GM12873 (cell line): Measurements from ENCODE around the gene KCNIP3.

Experiments
- TF ChIP-seq, protein P1 (sequence below): IDR thresholded peaks from 2 replicates; pipeline ENCODE4 v1.5.1; 2012; ENCODE audit warnings: low read depth, mild to moderate bottlenecking, moderate library complexity, low read length, control low read depth; ENCODE audit not compliant: insufficient read depth; ENCODE audit errors: missing control alignments

The KCNIP3 gene

DNA sequence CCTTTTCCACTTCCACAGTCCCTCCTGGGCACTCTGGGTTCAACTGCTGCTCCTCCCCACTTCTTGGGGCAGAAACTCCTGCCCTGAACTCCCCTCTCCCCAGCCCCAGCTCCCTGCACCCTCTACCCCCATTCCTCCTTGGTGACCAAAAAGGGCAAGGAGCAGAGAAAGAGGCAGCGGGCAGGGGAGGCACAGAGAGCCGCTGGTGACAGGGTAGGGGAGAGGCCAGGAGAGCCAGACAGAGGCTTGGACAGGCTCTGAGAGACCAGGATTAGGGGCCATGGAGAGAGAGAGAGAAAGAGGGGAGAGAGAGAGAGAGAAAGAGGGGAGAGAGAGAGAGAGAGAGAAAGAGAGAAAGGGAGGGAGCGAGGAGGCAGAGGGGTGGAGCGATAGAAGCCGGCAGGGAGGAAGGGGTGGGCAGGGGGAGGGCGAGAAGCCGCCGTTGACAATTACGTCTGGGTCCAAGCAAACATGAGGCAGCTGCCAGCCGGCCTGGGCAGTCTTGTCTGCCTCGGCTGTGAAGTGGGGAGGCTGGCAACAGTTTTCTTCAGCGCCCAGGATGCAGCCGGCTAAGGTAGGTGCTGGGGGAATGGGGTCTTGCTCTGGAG lies at the start of gene KCNIP3:
Gene KCNIP3 (plus strand): TSS at position 468 of the 608 bp plus-strand sequence. CDS start 92 bp downstream, at position 560.
- TF ChIP-seq, protein P1, sequence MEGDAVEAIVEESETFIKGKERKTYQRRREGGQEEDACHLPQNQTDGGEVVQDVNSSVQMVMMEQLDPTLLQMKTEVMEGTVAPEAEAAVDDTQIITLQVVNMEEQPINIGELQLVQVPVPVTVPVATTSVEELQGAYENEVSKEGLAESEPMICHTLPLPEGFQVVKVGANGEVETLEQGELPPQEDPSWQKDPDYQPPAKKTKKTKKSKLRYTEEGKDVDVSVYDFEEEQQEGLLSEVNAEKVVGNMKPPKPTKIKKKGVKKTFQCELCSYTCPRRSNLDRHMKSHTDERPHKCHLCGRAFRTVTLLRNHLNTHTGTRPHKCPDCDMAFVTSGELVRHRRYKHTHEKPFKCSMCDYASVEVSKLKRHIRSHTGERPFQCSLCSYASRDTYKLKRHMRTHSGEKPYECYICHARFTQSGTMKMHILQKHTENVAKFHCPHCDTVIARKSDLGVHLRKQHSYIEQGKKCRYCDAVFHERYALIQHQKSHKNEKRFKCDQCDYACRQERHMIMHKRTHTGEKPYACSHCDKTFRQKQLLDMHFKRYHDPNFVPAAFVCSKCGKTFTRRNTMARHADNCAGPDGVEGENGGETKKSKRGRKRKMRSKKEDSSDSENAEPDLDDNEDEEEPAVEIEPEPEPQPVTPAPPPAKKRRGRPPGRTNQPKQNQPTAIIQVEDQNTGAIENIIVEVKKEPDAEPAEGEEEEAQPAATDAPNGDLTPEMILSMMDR = no peak

DNA sequence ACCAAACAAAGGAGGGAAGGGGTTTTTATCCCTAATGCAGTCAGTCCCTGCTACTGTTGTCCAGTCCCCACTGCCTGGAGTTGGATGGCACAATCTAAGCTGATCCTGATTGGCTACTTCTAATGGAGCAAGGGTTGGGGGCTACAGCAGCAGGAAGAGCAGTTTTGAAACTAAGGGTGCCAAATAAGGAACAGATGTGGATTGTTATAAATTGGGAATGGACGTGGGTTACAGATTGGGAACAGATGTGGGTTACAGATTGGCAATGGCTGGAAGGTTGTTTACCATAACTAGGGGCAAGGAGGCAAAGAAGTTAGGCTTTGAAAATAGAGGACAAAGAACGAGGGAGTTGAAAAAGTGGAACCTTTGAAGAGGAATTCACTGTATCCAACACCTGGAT lies 38.9 kb upstream of the KCNIP3 start:
- TF ChIP-seq, protein P1 = no peak

DNA sequence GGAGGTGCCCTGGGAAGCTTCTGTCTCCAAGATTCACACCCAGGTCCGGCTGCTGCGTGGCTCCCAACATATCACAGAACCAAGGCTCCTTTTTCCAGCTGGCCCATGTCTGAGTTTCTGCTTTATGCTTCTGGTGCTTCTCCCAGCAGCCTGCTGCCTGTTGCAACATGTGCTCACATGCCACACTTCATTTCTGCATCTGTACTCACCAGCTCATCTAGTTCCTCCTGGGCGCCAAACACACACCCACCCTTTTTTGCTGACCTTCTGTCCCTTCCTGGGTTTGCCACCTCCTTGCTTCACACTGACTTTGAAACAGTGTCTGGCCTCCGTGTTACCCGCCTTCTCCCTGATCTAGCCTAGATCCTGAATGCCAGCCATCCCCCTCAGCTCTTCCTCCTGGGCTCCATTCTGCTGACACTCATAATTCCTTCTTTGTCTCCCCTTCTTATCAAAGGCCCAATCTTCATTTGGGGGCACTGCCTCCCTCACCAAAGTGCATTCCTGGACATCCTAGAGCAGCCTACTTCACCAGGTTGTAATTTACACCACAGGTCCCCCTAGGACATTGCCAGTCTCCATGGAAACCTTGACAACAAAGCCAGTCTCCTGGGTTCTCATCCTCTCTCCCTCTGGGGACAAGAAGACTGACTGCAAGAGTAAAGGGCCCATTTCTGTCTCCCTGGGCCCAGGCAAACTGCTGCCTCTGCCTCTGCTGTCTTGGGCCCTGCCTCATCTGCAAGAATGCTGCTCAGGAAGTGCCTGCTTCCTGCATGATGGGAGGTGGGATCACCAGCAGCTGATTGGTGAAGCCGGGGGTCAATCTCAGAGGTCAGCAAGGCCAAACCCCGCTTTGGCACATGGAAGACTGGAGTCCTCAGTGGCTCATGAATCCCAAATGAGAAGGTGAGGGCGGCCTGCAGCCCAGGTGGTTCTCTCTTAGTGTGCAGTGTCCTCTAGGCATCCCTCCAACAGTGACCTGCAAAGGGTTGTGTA lies 36.8 kb upstream of the KCNIP3 start:
- TF ChIP-seq, protein P1 = no peak

DNA sequence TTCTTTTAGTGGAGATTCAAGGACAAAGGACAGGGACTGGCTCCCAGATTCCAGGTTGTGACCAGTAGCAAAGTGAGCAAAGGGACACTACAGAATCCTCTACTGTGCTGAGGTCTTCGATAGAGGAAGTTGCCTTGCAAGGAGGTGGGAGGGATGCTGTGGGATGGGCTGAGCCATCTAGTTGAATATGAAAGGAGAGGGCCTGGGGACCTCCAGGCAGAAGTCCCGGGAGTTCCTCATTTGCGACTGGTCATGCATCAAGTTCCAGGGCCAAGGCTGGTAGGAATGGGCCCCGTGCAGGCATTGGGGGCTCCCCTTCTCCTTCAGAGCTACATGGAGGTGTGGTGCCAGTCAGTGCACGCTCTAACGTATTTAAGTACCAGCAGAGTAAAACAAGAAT lies 35.5 kb upstream of the KCNIP3 start:
- TF ChIP-seq, protein P1 = no peak

DNA sequence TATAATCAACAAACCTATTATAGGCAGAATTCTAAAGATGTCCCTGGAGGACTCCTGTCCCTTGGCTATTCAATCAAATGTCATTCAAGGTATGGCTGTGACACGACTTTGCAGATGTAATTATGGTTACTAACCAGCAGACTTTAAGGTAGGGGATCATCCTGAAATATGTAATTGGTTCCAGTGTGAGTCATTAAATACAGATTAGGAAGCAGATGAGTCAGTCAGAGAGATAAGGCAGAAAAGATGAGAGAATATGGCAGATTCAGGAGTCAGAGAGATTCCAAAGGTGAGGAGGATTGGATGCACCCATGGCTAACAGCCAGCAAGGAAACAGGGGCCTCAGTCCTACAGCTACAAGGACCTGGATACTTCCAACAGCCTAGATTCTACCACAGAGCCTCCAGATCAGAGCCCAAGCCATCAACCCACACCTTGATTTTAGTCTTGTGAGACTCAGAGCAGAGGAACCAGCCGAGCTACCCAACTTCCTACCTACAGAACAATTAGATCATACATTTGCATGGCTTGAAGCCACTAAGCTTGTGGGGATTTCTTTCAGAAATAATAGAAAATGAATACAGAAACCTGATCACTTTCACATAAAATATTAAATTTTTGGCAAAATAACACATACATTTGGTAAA lies 34.1 kb upstream of the KCNIP3 start:
- TF ChIP-seq, protein P1 = no peak

DNA sequence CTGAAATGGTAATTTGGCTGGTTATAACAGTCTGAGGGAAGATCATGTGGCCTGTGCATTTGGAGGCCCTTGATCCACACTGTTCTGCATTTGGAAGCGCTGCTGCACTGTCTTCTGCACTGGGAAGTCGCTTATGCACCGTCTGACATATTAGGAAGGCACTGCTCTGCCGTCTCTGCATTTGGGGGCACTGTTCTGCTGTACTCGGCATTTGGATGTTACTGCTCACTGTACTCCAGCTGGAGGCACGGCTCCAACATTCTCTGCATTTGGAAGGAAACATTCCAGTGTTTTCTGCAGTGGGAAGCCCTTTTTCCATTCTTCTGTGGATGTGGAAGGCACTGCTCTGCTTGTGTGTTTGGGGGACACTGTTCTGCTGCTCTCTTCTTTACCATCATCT lies 32.5 kb upstream of the KCNIP3 start:
- TF ChIP-seq, protein P1 = no peak

DNA sequence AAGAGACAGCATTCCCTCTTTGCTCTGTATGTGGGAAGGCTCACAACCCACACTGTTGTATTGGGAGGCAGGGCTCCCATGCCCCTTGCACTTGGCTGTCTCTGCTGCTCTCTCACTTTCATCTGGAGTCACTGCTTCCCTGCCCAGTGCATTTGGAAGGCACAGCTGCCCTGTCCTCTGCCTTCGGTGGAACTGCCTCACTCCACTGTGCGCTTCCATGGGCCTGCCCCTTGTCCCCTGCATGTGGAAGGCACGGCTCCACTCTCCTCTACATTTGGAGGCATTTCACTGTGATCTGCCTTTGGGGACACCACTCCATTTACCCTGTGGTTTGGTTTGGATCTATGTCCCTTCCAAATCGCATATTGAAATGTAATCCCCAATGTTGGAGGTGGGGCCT lies 32.0 kb upstream of the KCNIP3 start:
- TF ChIP-seq, protein P1 = no peak
